HK-2 (cell line): Measurements from ENCODE around the gene HIKESHI.
"Not testable (repeated sequence)": the region's sequence is repeated elsewhere in the genome, so short reads cannot be mapped to it uniquely, and the experiment has no call there.

ENCODE experiments used
- DNase-seq: peaks from one replicate; pipeline ENCODE4 v3.0.0-alpha.2; 2018; ENCODE audit not compliant: unreplicated experiment

Gene HIKESHI, protein sequence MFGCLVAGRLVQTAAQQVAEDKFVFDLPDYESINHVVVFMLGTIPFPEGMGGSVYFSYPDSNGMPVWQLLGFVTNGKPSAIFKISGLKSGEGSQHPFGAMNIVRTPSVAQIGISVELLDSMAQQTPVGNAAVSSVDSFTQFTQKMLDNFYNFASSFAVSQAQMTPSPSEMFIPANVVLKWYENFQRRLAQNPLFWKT

DNA sequence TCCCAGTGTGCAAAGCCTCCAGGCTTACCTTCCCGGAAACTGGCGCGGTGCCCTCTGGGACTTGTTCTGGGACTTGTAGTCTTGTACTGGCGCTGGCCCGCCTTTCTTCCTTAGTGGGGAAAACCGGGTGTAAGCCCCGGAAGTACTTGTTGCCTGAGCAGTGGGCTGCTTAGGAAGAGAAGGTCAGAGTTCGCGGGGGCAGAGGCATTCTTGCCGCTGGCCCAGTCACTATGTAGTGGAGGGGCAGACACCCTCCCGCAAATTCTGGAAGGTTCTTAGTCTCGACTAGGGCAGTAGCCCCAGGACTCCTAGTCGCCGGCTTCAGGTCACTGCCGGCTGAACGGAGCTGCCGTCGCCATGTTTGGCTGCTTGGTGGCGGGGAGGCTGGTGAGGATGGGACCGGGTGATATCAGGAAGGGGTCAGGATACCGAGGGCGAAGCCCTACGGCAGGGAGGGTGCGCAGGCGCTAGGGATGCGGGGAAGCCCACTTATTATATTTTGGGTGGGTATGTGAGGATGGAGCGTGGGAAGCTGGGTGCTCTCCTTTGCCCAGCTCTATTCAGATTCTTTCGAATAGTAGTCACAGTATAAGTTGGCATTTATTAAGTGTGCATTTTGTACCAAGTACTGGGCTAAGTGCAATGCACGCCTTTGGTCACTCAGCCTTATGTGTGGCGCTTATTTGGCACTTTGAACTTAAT lies at the start of gene HIKESHI:
HIKESHI (plus strand) TSS at position 149 of the 702 bp plus-strand sequence; CDS start at position 358, 209 bp downstream.
- DNase-seq, result peak; percentile 90

DNA sequence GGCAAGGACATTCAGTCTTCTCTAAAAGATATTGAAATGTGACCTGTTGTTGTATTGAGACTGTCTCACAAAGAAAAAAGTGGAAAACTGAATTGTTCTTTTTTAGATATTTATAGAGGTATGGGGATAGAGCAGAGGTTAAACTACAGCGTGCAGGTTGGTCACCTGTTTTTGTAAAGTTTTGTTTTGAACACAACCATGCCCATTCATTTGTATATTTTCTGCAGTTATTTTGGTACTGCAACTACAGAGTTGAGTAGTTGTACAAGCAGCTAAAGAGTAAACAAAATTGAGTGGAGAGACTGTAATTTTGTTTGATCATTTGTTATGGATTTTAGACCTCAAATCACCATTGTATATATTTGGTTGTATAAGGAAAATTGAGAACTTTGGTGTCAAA lies 46.1 kb upstream of the HIKESHI start:
- no peak for DNase-seq

DNA sequence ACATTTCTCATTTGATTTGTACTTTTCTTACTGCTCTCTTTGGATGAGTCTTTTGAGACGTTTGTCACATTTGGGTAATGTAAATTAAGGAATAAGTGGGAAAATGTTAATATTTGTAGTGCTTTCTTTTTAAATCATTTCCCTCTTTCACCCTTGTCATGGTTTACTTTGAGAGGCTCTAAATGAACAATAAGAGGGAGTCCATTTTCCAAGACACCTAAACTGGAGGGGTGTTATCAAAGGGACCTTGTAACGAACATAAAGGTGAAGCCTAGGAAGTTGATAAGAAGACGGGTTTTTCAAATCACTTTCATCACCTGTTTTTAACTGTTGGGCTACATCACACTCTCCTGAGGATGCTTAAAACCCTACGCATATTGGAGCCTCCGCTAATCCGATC lies 45.4 kb upstream of the HIKESHI start:
- no peak for DNase-seq

DNA sequence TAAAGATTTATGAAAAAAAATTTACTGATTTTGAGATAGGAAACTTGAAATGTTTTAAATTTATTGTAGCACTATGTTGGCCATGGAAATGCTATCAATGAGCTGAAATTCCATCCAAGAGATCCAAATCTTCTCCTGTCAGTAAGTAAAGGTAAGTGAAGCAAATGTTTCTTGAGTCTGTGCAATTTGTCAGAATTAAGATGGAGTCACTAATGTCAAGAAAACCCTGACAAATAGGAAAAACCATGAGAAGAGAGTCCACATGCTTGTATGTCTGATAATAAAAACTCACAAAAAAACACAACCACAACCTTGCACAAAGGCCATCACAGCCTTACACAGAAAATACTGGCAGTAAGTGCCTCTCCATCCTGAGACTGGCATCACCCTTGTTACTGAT lies 44.6 kb upstream of the HIKESHI start:
- no peak for DNase-seq

DNA sequence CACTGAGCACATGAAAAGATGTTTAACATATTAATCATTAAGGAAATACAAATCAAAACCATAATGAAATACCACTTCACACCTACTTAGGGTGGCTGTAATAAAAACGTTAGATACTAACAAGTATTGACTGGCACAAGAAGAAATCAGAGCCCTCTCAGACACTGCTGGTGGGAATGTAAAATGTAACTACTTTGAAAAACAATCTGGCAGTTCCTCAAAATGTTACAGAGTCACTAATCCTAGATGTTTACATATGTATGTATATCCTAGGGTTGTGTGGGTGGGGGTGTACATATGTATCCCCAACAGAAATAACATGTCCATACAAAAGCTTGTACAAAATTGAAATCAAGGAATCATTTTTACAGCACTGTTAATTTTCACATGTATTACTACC lies 42.3 kb upstream of the HIKESHI start:
- no peak for DNase-seq

DNA sequence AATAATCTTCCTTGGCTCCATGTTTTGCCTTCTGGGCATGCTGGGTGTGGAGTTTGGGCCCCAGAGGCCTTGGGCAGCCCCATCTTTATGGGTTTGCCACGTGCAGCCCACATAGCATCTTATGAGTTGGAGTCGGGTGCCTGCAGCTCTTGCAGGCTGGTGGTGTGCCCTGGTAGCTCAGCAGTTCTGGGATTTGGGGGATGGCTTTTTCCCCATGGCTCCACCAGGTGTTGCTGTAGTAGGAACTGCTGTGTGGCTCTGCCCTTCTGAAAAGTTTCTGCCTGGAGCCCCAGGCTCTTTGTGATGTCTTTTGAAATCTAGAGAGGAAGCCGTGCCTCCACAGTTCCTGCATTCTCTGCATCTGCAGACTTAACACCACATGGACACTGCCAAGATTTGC lies 40.7 kb upstream of the HIKESHI start:
- DNase-seq, result no peak

DNA sequence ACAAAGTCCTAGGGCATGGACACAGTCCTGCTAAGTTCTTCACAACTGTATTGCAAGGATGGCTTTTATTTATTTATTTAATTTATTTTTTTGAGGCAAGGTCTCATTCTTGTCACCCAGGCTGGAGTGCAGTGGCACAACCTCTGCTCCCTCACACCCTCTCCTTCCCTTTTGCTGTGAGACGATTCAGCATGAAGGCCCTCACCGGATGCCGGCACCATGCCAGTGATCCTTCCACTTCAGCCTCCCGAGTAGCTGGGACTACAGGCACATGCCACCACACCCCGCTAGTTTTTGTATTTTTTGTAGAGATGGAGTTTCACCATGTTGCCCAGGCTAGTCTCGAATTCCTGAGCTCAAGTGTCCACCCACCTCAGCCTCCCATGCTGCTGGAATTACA lies 39.7 kb upstream of the HIKESHI start:
- no peak for DNase-seq

DNA sequence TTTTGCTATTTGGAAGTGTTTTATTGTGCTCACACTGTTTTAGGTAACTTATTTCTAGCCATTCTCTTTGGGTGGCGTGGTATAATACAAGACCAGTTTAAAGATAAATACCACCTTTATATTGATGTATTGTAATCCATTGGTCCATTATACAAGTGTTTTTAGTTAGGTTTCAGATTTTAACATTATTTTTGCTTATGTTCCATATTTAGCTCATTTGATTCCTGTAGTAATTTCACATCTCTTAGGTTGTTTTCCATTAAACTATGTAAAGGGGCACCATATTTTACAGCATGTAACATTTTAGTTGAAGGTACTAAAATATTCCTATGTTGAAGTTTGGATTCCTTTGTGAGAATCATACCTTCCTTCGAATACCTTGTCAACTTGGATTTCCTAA lies 37.4 kb upstream of the HIKESHI start:
- DNase-seq, result no peak

DNA sequence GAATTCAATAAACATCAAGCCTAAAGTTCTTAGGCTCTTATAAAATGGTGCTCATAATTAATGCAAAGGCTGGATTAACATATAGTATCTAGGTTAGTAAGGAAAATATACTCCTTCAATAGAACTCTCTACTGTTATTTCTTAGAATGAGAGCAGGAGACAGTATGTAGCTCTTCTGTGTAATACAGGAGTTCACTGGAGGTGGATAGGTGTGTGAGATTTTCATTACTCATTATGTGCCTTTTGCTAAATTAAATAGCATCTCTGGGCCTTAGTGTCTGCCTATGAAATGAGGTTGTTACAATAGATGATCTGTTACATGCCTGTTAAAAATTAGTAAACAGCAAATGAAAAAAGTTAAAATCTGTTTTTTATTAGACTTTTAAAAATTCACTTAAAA lies 36.8 kb upstream of the HIKESHI start:
- DNase-seq, result no peak

DNA sequence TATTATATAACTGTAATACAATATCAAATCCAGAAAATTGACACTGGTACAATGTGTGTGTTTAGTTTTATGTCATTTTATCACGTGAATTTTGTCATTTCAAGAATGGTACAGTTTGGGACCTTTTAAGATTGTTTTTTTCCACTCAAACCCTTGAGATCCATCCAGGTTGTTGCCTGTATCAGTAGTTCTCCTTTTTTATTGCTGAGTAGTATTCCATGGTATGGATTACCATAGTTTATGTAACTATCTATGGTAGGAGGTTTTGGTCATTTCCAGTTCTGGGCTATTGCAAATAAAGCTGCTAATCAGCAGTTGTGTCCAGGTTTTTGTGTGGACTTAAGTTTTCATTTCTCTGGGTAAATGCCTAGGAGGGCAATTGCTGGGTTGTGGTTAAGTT lies 32.4 kb upstream of the HIKESHI start:
- no peak for DNase-seq

DNA sequence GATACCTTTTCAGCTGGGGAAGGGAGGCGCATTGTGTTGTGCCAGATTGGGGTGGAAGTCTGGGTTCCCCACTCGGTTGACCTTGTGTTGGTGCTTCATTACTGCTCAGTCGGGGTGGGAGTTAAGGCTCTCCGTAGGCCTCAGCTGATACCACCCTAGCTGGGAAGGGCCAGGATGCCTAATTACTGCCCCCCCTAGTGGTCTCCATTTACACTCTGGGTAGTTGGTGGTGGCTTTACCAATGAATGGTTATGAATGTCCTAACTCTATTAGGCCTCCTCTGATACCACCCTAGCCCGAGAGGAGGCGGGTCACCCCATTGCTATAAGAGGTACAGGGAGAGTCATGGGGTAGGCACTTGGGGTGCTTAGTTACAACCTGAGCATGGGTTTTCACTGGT lies 27.5 kb upstream of the HIKESHI start:
- DNase-seq, result no peak

DNA sequence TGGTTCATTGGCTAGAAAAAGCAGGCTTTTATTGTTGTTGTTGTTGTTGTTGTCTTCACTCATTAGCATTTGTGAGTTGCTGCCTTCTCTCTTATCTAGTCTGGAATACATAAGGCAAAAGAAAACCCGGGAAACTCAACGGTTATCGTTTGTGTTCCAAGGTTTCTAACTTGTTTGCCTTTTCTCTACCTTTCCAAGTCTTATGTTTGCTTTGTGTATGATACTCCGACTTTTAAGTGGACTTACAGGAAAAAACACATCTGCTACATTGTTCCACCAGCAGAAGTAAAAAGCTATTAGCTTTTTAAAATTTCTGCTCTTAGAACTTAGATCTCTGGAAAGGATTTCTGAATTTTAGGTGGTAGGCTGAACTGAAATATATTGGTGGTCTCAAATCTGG lies 27.0 kb upstream of the HIKESHI start:
- DNase-seq, result no peak

DNA sequence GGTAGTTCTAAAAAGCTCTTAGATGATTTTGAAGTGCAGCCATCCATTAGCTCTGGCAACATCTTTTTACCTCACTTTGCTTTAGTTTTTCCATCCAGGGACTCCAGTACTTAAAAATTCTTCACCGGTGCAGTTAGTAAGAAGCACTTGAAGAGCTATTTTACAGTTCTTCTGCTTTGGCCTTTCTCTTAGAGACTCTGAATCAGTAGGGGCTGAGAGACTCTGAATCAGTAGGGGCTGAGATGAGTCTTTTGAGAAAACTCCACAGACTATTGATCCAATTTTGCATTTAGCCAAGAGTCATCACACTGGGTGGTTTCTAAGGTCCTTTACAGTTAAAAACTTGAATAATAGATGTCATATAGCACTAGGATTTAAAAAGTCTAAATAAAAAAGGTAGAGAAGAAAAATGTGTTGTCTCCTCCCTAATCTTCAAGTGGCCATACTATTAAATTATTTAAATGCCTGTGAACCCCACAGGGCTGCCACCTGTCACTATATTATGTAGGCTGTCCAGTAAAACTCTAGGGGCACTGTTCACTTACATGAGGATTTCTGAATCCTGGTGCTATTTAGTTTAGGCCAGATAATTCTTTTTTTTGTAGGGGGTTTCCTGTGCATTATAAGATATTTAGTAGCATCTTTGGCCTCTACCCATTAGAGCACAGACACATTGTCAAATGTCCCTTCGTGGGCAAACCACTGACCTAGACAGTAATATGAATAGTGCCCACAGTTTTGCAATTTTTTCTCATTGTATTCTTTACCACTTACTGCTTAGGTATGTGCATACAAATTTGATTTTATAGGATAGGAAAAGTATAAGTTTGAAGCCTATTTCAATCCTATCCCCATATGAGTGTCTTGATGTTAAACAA lies 26.3 kb upstream of the HIKESHI start:
- no peak for DNase-seq

DNA sequence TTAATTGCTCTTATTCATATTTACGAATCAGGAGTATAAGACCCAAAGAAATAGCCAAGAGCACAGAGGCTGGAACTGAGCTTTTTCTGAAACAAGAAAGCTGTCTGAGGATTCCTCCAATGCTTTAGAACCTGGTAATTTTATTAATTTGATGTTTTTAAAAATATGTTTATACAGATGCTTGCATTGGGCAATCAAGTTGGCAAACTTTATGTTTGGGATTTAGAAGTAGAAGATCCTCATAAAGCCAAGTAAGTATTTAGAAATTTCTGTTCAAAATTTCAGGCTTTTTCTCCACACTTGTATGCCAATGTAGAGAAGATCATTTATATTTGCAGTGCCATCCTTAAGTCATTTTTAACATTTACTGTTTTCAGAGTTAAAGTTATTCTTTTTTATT lies 24.3 kb upstream of the HIKESHI start:
- no peak for DNase-seq

DNA sequence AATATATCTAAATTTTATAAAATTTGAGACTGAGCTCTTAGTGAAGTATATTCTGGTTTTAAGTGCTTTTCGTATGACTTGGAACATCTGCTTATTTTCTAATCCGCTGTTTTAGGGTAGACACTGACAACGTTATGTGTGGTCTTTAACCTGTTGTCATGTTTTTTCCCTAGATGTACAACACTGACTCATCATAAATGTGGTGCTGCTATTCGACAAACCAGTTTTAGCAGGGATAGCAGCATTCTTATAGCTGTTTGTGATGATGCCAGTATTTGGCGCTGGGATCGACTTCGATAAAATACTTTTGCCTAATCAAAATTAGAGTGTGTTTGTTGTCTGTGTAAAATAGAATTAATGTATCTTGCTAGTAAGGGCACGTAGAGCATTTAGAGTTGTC lies 23.8 kb upstream of the HIKESHI start:
- DNase-seq, result no peak

DNA sequence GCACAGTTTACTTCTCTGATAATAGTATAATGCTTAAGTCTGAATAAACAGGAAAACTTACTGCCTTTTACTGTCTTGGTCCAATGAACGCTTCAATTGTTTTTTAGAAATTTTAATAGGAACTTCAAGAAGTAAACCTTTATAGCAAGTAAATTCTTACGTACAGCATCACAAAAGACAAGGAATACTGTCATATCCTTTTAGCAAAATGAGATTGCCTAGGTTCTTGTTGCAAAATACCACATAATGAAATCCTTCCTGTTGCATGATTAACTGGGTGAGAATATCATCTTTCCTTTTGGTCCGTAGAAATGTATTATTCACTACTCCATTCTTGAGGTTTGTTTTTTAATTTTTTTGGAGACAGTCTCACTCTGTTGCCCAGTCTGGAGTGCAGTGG lies 22.3 kb upstream of the HIKESHI start:
- DNase-seq, result no peak

DNA sequence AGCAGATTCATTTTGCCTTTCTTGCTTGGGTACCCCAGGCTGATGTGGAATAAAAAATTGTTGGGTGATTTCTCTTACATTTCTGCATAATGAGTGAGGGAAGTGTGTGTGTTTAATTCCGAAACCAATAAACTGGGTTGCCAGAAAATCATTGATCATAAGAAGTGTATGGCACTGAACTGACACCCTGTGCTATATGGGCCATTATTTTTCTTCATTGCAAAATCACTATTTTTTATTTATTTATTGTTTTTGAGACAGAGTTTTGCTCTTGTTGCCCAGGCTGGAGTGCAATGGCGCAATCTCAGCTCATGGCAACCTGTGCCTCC lies 14.6 kb upstream of the HIKESHI start:
- no peak for DNase-seq

DNA sequence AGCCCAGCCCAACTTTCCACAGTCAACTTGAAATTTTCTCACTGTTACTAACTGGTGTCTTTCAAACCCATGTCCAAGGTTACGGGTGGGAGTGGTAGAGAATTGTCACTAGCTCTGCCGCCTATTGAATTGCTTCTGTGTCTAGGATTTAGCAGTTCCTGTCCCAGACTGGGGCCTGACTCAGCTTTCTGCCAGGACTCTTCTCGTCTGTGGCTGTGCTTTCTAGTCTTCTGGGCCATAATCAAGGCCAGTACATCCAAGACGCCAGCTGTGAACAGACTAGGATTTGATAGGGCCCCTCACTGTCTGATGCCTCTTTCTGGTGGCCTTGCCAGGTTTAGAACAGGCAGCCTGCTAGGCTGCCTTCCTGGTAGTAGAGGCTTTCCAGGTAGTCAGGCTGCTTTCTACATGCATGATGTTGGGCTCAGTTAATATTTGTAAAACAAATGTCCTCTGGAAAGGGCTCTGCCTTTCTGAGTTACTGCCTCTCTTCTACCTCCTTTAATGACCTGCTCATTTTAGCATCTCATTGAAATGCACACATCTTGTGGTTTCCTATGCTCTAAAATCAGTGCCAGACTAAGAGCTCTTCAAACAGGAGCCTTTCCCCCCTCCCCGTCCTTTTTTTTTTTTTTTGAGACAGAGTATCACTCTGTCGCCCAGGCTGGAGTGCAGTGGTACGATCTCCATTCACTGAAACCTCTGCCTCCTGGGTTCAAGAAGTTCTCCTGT lies 13.1 kb upstream of the HIKESHI start:
- DNase-seq, result no peak

DNA sequence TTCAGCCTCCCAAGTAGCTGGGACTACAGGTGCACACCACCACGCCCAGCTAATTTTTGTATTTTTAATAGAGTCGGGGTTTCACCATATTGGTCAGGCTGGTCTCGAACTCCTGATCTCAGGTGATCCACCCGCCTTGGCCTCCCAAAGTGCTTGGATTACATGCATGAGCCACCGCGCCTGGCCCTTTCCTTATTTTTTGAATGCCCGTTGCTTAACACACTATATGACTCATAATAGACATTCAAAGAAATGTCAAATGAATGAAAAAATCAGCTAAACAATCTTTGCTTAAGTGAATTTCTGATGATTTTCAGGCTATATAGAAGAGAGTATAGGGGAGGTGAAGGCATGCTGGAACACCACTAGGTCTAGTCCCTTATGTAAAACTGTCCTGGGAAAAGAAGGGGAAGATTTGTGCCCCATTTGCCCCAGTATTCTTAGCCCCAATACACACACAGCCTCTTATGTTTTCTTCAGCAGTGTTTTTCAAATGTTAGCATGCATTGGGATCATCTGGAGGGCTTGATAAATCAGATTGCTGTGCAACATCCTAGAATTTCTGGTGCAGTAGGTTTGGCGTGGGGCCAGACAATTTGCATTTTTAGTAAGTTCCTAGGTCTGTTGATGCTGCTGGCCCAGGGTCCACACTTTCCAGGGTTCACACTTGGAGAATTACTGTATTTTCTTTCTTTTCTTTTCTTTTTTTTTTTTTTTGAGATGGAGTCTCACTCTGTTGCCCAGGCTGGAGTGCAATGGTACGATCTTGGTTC lies 12.3 kb upstream of the HIKESHI start:
- not testable (repeated sequence) for DNase-seq

DNA sequence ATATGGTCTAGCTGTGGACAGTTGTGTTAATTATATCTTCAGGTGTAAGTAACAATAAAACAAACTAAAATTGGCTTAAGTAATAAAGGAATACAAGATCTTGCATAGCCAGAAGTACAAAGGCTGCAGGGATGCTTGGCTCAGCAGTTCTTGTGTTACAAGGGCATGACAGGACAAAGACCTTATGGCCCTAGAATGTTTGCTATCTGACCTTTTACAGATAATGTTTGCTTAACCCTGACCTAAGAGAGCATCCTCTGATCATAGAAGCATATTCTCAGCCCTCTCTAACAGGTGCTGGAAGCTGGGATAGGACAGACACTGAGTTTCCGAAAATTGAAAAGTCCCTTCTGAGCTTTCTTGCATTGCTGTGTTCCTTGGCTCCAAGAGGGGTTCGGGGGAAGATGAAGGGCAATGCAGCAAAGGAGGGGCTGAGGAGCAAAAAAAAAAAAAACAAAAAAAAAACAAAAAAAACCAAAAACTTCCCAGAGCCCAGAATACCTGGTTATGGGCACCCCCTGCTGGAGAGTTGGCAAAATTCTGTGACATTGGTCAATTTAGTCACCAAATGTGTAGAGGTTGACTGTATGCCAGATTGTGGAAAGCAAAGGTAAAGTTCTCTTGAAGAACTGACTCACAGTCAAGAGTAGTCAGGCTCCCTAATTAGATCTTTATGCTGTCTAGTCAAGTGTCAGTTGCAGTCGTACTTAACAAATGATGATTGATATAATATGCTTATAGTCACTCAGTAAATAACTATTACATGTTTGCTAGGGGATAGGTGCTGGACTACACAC lies 10.4 kb upstream of the HIKESHI start:
- peak; percentile 11 for DNase-seq
